Adrenal gland (tissue), 5 donors: ENCODE measurements around the gene MAP3K12.

Experiments
- CTCF ChIP-seq, 6 experiments: fragments of 450-650 bp in 4 of 6; fragments of 200-600 bp in 2 of 6; sonication (generic) in 1 of 6; IDR thresholded peaks; 1 replicate in 5 of 6; 2 replicates in 1 of 6; pipeline versions ENCODE4 v1.5.1 to v1.8.0; 2016 to 2021; ENCODE audit warnings: antibody characterized with exemption in 6 of 6, mild to moderate bottlenecking in 2 of 6, moderate library complexity in 1 of 6
- POLR2A ChIP-seq, 2 donors: fragments of 450-650 bp; IDR thresholded peaks; one replicate each; pipeline ENCODE4 v1.6.1; 2017; ENCODE audit warnings: antibody characterized with exemption in 2 of 2, mild to moderate bottlenecking in 2 of 2, moderate library complexity in 1 of 2
- donor health status: DM: no; HTN: no; CAD: no.

- TF ChIP-seq CTCF (IDR thresholded peaks at IDR 0.05) (no peak), POLR2A (IDR thresholded peaks at IDR 0.05) (no peak)
These were observed 27.1 kb downstream of the MAP3K12 start for GRCh38 chr12:53472056-53472582.
